Uterus (tissue), 2 donors: ENCODE results near the gene STK11.

Experiments
- CTCF ChIP-seq, 4 experiments: fragments of 200-600 bp in 2 of 4; fragments of 450-650 bp in 2 of 4; sonication (generic) in 2 of 4; IDR thresholded peaks; one replicate each; pipeline ENCODE4 v1.5.1; 2016 to 2019; ENCODE audit warnings: antibody characterized with exemption in 4 of 4, mild to moderate bottlenecking in 2 of 4, moderate library complexity in 1 of 4
- POLR2A ChIP-seq, 2 donors: fragments of 450-650 bp; IDR thresholded peaks; one replicate each; pipeline ENCODE4 v1.6.1; 2016; ENCODE audit warnings: antibody characterized with exemption in 2 of 2, mild to moderate bottlenecking in 1 of 2, moderate library complexity in 1 of 2

GRCh38 chr19:1260749-1261537 lies 55.4 kb downstream of the STK11 start:
- no peak for TF ChIP-seq CTCF (IDR thresholded peaks at IDR 0.05)
- TF ChIP-seq POLR2A (IDR thresholded peaks at IDR 0.05): peak; percentile 50 to 95
